Smooth muscle cell (in vitro differentiated cells): ENCODE measurements around the gene TK1. TPM values are rescaled to one million over a fixed set of nuclear protein-coding genes. Genes with fewer than 3 reads are reported as not detected.

Source experiments
- DNase-seq: peaks from one replicate; lab custom pipeline; 2025; ENCODE audit not compliant: unreplicated experiment; lab: John Stamatoyannopoulos, UW
- H2AFZ ChIP-seq: fragments of 200-600 bp; sonication (generic); 2 replicates; pipeline ENCODE4 v1.6.0; 2016; ENCODE audit warnings: antibody characterized with exemption, low read depth, mild to moderate bottlenecking
- H3F3A ChIP-seq: fragments of 200-600 bp; sonication (generic); 2 replicates; pipeline ENCODE4 v1.6.0; 2017; ENCODE audit warnings: antibody characterized with exemption, low read depth
- H3K27ac ChIP-seq: fragments of 200-600 bp; sonication (generic); 2 replicates; pipeline ENCODE4 v1.5.1; 2016; ENCODE audit warnings: low read depth, mild to moderate bottlenecking
- H3K27me3 ChIP-seq: fragments of 200-600 bp; sonication (generic); 2 replicates; pipeline ENCODE4 v1.6.1; 2016; ENCODE audit warnings: low read depth, mild to moderate bottlenecking
- H3K36me3 ChIP-seq: fragments of 200-600 bp; sonication (generic); 2 replicates; pipeline ENCODE4 v1.5.1; 2016; ENCODE audit warnings: low read depth
- H3K4me1 ChIP-seq: fragments of 200-600 bp; sonication (generic); 2 replicates; pipeline ENCODE4 v1.5.1; 2016; ENCODE audit warnings: low read depth
- H3K4me2 ChIP-seq: fragments of 200-600 bp; sonication (generic); 2 replicates; pipeline ENCODE4 v1.6.0; 2016; ENCODE audit warnings: mild to moderate bottlenecking
- H3K4me3 ChIP-seq: fragments of 200-600 bp; sonication (generic); 2 replicates; pipeline ENCODE4 v1.5.1; 2016; ENCODE audit warnings: mild to moderate bottlenecking
- H3K79me2 ChIP-seq: fragments of 200-600 bp; sonication (generic); 2 replicates; pipeline ENCODE4 v1.6.0; 2016; ENCODE audit warnings: low read depth, mild to moderate bottlenecking
- H3K9ac ChIP-seq: fragments of 200-600 bp; sonication (generic); 2 replicates; pipeline ENCODE4 v1.6.0; 2016; ENCODE audit warnings: low read depth
- H3K9me3 ChIP-seq: fragments of 200-600 bp; sonication (generic); replicated peaks from 2 replicates; pipeline ENCODE4 v1.5.1; 2016; ENCODE audit warnings: low read depth
- H4K20me1 ChIP-seq: fragments of 200-600 bp; sonication (generic); 2 replicates; pipeline ENCODE4 v1.6.0; 2016; ENCODE audit warnings: low read depth
- CTCF ChIP-seq: fragments of 200-600 bp; sonication (generic); IDR thresholded peaks from 2 replicates; pipeline ENCODE4 v1.5.1; 2017; ENCODE audit warnings: borderline replicate concordance, mild to moderate bottlenecking, antibody characterized with exemption; ENCODE audit not compliant: insufficient read depth, poor library complexity, severe bottlenecking
- WGBS: methylation state at CpG from one replicate; pipeline ENCODE4 v1.1.7; 2016; ENCODE audit warnings: low lambda C conversion rate; 5-methylcytosine and 5-hydroxymethylcytosine counted together
- polyA plus RNA-seq: library from polyadenylated mRNA; unstranded; fragments of >200 nt; fragmentation: Nextera tagmentation; extraction: Ambion mirVana; gene quantifications from 2 replicates; pipeline ENCODE4 v1.2.1, GENCODE V29; 2016
- total RNA-seq: library from RNA; depleted of rRNA; stranded (reverse); fragments of >200 nt; gene quantifications from 2 replicates; pipeline ENCODE4 v1.2.3, GENCODE V29; 2014

TK1 gene
- total and polyA plus RNA-seq, 2 experiments from 2014 or later: 20.9 to 72.7 TPM

- H3F3A ChIP-seq: no peaks in the 10 kb centered on the region
- 96% methylated on average over 4 of the region's 4 CpGs for WGBS
- H3K4me2 ChIP-seq: no peak overlapping the region
- no peaks in the 10 kb centered on the region for H3K79me2 ChIP-seq
- no peaks in the 10 kb centered on the region for H3K27me3 ChIP-seq
- no peak overlapping the region for H3K27ac ChIP-seq
- no peaks in the 10 kb centered on the region for H3K9me3 ChIP-seq
- H3K9ac ChIP-seq: no peak overlapping the region
- DNase-seq: no peak
- H3K4me1 ChIP-seq: no peaks in the 10 kb centered on the region
- H2AFZ ChIP-seq: no peak overlapping the region
- H3K4me3 ChIP-seq: no peak overlapping the region
- no peaks in the 10 kb centered on the region for H3K36me3 ChIP-seq
- H4K20me1 ChIP-seq: no peaks in the 10 kb centered on the region
- TF ChIP-seq CTCF: no peak
Observed at GRCh38 chr17:78223061-78223460, 36.2 kb upstream of the TK1 start.

- no peaks in the 10 kb centered on the region for H3K27me3 ChIP-seq
- H2AFZ ChIP-seq: no peak overlapping the region
- H3K27ac ChIP-seq: no peak overlapping the region
- peaks cover 7% of the 10 kb centered on the region for H3K4me1 ChIP-seq
- no peaks in the 10 kb centered on the region for H4K20me1 ChIP-seq
- 82% methylated on average over 11 of the region's 11 CpGs for WGBS
- no peak for DNase-seq
- H3K9ac ChIP-seq: no peak overlapping the region
- peaks cover 20% of the 10 kb centered on the region for H3K79me2 ChIP-seq
- no peaks in the 10 kb centered on the region for H3F3A ChIP-seq
- H3K4me2 ChIP-seq: no peak overlapping the region
- H3K4me3 ChIP-seq: no peak overlapping the region
- no peak for TF ChIP-seq CTCF
- H3K9me3 ChIP-seq: no peaks in the 10 kb centered on the region
- H3K36me3 ChIP-seq: no peaks in the 10 kb centered on the region
Observed at GRCh38 chr17:78219396-78220150, 32.7 kb upstream of the TK1 start.

- Histone ChIP-seq H3K4me1 (peaks cover 7% of the 10 kb centered on the region), H4K20me1 (no peaks in the 10 kb centered on the region), H3K9me3 (no peaks in the 10 kb centered on the region), H3K36me3 (no peaks in the 10 kb centered on the region), H3K4me2 (peak overlapping the region; percentile 96), H3K9ac (peak overlapping the region; percentile 66), H3F3A (no peaks in the 10 kb centered on the region), H3K4me3 (peak overlapping the region; percentile 82), H3K27ac (no peak overlapping the region), H3K79me2 (peaks cover 25% of the 10 kb centered on the region), H2AFZ (peak overlapping the region; percentile 88), H3K27me3 (no peaks in the 10 kb centered on the region)
- TF ChIP-seq CTCF: no peak
- 19% methylated on average over 5 of the region's 5 CpGs for WGBS
- DNase-seq: no peak
Observed at GRCh38 chr17:78214706-78215061, 27.8 kb upstream of the TK1 start.
